Thoracic aorta (tissue), 2 donors: ENCODE measurements around the gene PPP2R3A. TPM values are rescaled to one million over a fixed set of nuclear protein-coding genes. Genes with fewer than 3 reads are reported as not detected.
"Not testable (repeated sequence)": the region's sequence is repeated elsewhere in the genome, so short reads cannot be mapped to it uniquely, and the experiment has no call there.

ENCODE experiments used
- ATAC-seq: fragments of 150-250 bp; one replicate; pipeline ENCODE4 v1.8.0; 2017; ENCODE audit warnings: low read depth; ENCODE audit not compliant: insufficient number of reproducible peaks, low FRiP score
- DNase-seq: peaks from one replicate; pipeline ENCODE4 v3.0.0-alpha.2; 2020; ENCODE audit warnings: low spot score
- H3K27ac ChIP-seq, 2 donors: fragments of 200-600 bp; sonication (generic); 1 replicate in 1 of 2; 2 replicates in 1 of 2; pipeline ENCODE4 v1.5.1; 2016; ENCODE audit warnings: mild to moderate bottlenecking in 2 of 2, moderate library complexity in 2 of 2
- H3K27me3 ChIP-seq: fragments of 200-600 bp; sonication (generic); replicated peaks from 2 replicates; pipeline ENCODE4 v1.6.0; 2016; ENCODE audit warnings: mild to moderate bottlenecking; ENCODE audit not compliant: insufficient read depth
- H3K36me3 ChIP-seq: fragments of 200-600 bp; sonication (generic); one replicate; pipeline ENCODE4 v1.5.1; 2016
- H3K4me1 ChIP-seq, 2 donors: fragments of 200-600 bp; sonication (generic); 1 replicate in 1 of 2; 2 replicates in 1 of 2; pipeline versions ENCODE4 v1.5.1 to v1.6.0; 2016; ENCODE audit warnings: low read depth in 2 of 2, mild to moderate bottlenecking in 1 of 2; ENCODE audit not compliant: control insufficient read depth in 1 of 2
- H3K4me3 ChIP-seq: fragments of 200-600 bp; sonication (generic); 2 replicates; pipeline ENCODE4 v1.5.1; 2016; ENCODE audit warnings: mild to moderate bottlenecking
- H3K9me3 ChIP-seq: fragments of 200-600 bp; sonication (generic); 2 replicates; pipeline ENCODE4 v1.5.1; 2016
- total RNA-seq, 2 donors: library from RNA; depleted of rRNA; stranded (reverse); fragments of >200 nt; gene quantifications; one replicate each; pipeline versions ENCODE4 v1.1.0 to v1.2.3, GENCODE V29; 2016
- TF ChIP-seq, protein P1 (sequence below): fragments of 200-600 bp; sonication (generic); IDR thresholded peaks from one replicate; pipeline ENCODE4 v1.5.1; 2019; ENCODE audit warnings: antibody characterized with exemption

The PPP2R3A gene
- total RNA-seq, 2 donors from 2014 or later: 6.8 to 18.0 TPM

DNA sequence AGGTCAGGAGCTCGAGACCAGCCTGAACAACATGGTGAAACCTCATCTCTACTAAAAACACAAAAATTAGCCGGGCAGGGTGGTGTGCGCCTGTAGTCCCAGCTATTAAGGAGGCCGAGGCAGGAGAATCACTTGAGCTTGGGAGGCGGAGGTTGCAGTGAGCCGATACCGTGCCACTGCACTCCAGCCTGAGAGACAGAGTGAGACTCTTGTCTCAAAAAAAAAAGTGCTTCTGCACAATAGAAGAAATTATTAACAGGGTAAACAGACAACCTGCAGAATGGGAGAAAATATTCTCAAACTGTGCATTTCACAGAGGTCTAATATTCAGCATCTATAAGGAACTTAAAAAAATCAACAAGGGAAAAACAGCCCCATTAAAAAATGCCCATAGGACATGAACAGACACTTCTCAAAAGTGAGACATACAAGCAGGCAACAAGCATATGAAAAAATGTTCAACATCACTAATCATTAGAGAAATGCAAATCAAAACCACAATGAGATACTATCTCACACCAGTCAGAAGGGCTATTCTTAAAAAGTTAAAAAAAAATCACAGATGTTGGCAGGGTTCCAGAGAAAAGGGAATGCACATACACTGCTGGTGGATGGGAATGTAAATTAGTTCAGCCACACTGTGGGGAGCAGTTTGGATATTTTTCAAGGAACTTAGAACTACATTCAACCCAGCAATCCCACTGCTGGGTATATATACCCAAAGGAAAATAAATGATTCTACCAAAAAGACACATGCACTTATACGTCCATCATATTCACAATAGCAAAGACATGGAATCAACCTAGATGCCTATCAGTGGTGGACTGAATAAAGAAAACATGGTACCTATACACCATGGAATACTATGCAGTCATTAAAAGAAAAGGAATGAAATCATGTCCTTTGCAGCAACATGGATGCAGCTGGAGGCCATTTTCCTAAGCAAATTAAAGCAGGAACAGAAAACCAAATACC, 155.1 kb downstream of the PPP2R3A start:
- Histone ChIP-seq H3K27ac (no peak overlapping the region), H3K36me3 (no peaks in the 10 kb centered on the region), H3K27me3 (no peaks in the 10 kb centered on the region), H3K9me3 (no peaks in the 10 kb centered on the region), H3K4me3 (no peak overlapping the region), H3K4me1 (no peaks in the 10 kb centered on the region)
- ATAC-seq (no peak), DNase-seq (no peak)
- TF ChIP-seq, protein P1, sequence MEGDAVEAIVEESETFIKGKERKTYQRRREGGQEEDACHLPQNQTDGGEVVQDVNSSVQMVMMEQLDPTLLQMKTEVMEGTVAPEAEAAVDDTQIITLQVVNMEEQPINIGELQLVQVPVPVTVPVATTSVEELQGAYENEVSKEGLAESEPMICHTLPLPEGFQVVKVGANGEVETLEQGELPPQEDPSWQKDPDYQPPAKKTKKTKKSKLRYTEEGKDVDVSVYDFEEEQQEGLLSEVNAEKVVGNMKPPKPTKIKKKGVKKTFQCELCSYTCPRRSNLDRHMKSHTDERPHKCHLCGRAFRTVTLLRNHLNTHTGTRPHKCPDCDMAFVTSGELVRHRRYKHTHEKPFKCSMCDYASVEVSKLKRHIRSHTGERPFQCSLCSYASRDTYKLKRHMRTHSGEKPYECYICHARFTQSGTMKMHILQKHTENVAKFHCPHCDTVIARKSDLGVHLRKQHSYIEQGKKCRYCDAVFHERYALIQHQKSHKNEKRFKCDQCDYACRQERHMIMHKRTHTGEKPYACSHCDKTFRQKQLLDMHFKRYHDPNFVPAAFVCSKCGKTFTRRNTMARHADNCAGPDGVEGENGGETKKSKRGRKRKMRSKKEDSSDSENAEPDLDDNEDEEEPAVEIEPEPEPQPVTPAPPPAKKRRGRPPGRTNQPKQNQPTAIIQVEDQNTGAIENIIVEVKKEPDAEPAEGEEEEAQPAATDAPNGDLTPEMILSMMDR: no peak

DNA sequence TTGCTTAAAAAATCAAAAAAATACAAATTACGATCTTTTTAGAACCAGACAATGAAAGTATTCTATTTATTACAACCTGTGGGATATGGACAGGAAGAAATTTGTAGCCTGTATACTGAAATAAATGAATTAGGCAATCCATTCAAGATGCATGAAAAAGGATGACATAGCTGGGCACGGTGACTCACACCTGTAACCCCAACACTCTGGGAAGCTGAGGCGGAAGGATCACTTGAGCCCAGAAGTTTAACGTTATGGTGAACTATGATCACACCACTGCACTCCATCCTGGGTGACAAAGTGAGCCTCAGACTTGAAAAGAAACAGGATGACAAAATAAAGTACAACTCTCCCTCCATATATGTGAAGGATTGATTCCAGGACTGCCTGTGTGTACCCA, 156.5 kb downstream of the PPP2R3A start:
- Histone ChIP-seq H3K9me3 (no peaks in the 10 kb centered on the region), H3K4me1 (no peaks in the 10 kb centered on the region), H3K27ac (no peak overlapping the region), H3K27me3 (no peaks in the 10 kb centered on the region), H3K36me3 (peaks cover 6% of the 10 kb centered on the region), H3K4me3 (no peak overlapping the region)
- DNase-seq (no peak), ATAC-seq (no peak)
- TF ChIP-seq, protein P1: no peak

DNA sequence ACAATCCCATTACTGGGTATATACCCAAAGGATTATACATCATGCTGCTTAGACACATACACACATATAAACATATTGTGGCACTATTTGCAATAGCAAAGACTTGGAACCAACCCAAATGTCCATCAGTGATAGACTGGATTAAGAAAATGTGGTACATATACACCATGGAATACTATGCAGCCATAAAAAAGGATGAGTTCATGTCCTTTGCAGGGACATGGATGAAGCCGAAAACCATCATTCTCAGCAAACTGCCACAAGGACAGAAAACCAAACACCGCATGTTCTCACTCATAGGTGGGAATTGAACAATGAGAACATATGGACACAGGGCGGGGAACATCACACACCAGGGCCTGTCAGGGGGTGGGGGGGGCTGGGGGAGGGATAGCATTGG, 166.1 kb downstream of the PPP2R3A start:
- not testable (repeated sequence) for H3K9me3 ChIP-seq, DNase-seq, H3K4me3 ChIP-seq, H3K27me3 ChIP-seq, H3K36me3 ChIP-seq, ATAC-seq, H3K4me1 ChIP-seq, H3K27ac ChIP-seq

DNA sequence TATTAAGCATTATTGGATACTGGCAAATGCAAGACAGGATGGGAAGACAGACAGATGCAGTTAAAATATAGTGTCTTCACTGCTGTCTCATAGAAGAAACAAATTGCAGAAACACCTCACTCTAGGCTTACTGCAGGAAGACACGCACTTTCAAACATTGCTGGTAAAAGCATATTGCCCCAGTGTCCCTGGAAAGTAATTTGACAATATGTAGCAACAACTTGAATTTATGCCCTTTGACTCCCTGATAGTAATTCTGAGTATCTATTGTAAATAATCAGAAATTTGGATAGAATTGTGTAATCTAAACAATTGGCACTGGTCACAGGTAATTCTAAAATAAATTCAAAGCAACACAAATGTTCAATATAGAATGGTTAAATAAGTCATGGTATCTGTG, 168.6 kb downstream of the PPP2R3A start:
- no peaks in the 10 kb centered on the region for H3K36me3 ChIP-seq
- no peak overlapping the region for H3K4me3 ChIP-seq
- no peaks in the 10 kb centered on the region for H3K27me3 ChIP-seq
- TF ChIP-seq, protein P1: no peak
- DNase-seq: no peak
- no peak for ATAC-seq
- no peaks in the 10 kb centered on the region for H3K9me3 ChIP-seq
- no peaks in the 10 kb centered on the region for H3K4me1 ChIP-seq
- H3K27ac ChIP-seq: no peak overlapping the region

DNA sequence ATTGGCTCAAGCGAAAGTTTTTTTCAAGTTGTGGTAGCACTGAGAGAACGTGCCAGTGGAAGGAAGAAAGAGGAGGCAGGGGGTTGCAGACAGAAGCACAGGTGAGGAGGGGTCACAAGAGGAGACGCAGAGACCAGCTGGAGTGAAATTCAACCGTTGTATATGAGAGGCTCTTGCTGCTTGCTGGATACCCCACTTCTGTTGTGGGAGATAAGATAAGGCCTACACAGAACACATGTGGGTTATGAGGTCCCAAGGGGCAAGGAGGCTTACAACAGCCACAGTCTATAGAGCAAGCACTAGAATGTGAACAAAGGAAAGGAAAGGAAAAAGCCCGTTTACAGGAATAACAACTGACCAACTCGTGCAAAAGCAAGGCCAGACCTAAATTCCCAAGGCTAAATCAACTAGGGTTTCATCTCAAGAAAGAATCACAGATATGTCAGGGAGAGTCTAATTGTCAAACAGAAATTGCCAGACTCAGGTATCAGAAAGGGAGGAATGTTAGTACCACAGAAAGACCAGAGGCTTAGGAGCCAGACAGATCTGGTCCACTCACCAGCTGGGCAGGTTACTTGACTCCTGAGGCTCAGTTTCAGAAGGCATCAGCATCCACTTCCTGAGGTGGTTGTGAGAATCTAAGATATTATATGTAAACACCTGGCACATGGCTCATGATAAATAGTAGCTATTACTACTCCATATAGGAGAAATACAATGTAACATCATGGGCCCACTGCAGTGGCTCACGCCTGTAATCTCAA, 169.7 kb downstream of the PPP2R3A start:
- Histone ChIP-seq H3K9me3 (no peaks in the 10 kb centered on the region), H3K27ac (no peak overlapping the region), H3K4me3 (no peak overlapping the region), H3K27me3 (no peaks in the 10 kb centered on the region), H3K36me3 (no peaks in the 10 kb centered on the region), H3K4me1 (no peaks in the 10 kb centered on the region)
- TF ChIP-seq, protein P1: no peak
- DNase-seq: no peak
- no peak for ATAC-seq
